Activated B cell treated with CpG ODN at 0.5 μM for 24 hours (primary cell): Measurements from ENCODE around the gene NAALADL2. TPM values are rescaled to one million over a fixed set of nuclear protein-coding genes. Genes with fewer than 3 reads are reported as not detected.
"Not testable (repeated sequence)": the region's sequence is repeated elsewhere in the genome, so short reads cannot be mapped to it uniquely, and the experiment has no call there.

Experiments
- ATAC-seq: fragments of 200-7000 bp; cut with Tn5 transposase; one replicate; pipeline ENCODE4 v1.10.0; 2021; ENCODE audit warnings: low read depth, mild to moderate bottlenecking, moderate library complexity
- CTCF ChIA-PET: fragments of 350-600 bp; sonication (Branson Sonifier 250); formaldehyde crosslinking; loops from one replicate; lab custom pipeline; 2021; ENCODE audit warnings: antibody characterized with exemption; lab: Charles Lee
- POLR2A ChIA-PET: fragments of 350-600 bp; sonication (Branson Sonifier 250); formaldehyde crosslinking; loops from one replicate; lab custom pipeline; 2021; ENCODE audit warnings: antibody characterized with exemption; lab: Charles Lee
- DNase-seq: peaks from one replicate; pipeline ENCODE4 v3.0.0; 2022
- H3K27ac Mint-ChIP-seq: one replicate; pipeline ENCODE4 v1.8.0; 2020; ENCODE audit warnings: mixed read lengths
- H3K27me3 Mint-ChIP-seq: one replicate; pipeline ENCODE4 v1.8.0; 2021; ENCODE audit warnings: mixed read lengths
- H3K36me3 Mint-ChIP-seq: one replicate; pipeline ENCODE4 v1.8.0; 2021; ENCODE audit warnings: low read depth, mixed read lengths
- H3K4me1 Mint-ChIP-seq: one replicate; pipeline ENCODE4 v1.8.0; 2021; ENCODE audit warnings: mixed read lengths
- H3K4me3 Mint-ChIP-seq: one replicate; pipeline ENCODE4 v1.8.0; 2020; ENCODE audit warnings: mild to moderate bottlenecking, mixed read lengths
- H3K9me3 Mint-ChIP-seq: one replicate; pipeline ENCODE4 v1.8.0; 2020; ENCODE audit warnings: mixed read lengths
- intact Hi-C: fragments of 100-400 bp; cut with micrococcal nuclease; formaldehyde crosslinking; loops from one replicate; pipeline ENCODE4 v1.15.1; 2024
- total RNA-seq: library from RNA; stranded (reverse); gene quantifications from 2 replicates; pipeline ENCODE4 v1.2.3, GENCODE V29; 2022
- TF ChIP-seq, protein P1 (sequence below): fragments of 200-600 bp; IDR thresholded peaks from one replicate; pipeline ENCODE4 v1.8.0; 2022; ENCODE audit warnings: antibody characterized with exemption, mild to moderate bottlenecking

The NAALADL2 gene
- total RNA-seq, 1 donor from 2014 or later = not detected

DNA sequence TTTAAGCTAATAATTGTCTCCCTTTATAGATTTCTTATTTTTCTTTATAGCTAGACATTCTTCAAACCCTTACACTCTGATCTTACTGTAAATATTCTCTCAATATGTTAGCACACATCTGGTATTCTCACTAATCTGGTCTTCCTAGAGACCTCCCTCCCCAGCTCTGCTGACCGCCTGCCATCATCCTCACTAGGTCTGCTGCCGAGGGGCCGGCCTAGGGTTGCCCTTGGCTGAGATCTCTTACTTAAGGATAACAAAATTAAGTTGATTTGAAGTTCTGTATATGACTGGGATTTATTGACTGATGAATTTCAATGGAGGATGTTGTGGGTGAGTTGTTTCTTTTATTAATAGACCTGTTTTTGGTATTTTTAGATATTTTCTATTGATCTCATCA lies 586.6 kb downstream of the NAALADL2 start:
- Mint-ChIP-seq H3K9me3 (no peaks in the 10 kb centered on the region), H3K4me3 (no peak overlapping the region), H3K4me1 (no peaks in the 10 kb centered on the region), H3K36me3 (no peaks in the 10 kb centered on the region), H3K27me3 (no peaks in the 10 kb centered on the region), H3K27ac (no peak overlapping the region)
- intact Hi-C loops = no loop called here
- ATAC-seq = no peak
- DNase-seq = no peak
- CTCF ChIA-PET = no interaction called here
- TF ChIP-seq, protein P1, sequence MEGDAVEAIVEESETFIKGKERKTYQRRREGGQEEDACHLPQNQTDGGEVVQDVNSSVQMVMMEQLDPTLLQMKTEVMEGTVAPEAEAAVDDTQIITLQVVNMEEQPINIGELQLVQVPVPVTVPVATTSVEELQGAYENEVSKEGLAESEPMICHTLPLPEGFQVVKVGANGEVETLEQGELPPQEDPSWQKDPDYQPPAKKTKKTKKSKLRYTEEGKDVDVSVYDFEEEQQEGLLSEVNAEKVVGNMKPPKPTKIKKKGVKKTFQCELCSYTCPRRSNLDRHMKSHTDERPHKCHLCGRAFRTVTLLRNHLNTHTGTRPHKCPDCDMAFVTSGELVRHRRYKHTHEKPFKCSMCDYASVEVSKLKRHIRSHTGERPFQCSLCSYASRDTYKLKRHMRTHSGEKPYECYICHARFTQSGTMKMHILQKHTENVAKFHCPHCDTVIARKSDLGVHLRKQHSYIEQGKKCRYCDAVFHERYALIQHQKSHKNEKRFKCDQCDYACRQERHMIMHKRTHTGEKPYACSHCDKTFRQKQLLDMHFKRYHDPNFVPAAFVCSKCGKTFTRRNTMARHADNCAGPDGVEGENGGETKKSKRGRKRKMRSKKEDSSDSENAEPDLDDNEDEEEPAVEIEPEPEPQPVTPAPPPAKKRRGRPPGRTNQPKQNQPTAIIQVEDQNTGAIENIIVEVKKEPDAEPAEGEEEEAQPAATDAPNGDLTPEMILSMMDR = no peak
- POLR2A ChIA-PET = no interaction called here

DNA sequence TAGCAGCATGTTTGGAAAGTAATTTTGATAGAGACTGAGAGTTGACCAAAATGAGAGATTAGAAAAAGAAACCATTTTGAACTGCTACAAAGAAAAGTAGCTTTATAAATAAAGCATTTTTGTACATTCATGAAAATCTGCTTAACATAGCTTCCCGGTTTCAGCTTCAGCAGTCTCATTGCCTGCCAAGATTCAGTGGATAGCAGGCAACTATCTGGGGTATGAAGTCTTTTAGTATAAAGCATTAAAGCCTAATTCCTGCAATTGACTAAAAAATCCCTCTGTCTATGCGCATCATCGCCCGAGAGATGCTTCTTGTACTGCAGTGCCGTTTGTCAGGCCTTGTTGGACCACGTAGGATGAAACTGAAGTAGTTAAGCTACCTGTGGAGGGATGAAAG lies 588.4 kb downstream of the NAALADL2 start:
- DNase-seq (no peak), ATAC-seq (no peak)
- Mint-ChIP-seq H3K4me3 (no peak overlapping the region), H3K27ac (no peak overlapping the region), H3K36me3 (no peaks in the 10 kb centered on the region), H3K4me1 (no peaks in the 10 kb centered on the region), H3K27me3 (no peaks in the 10 kb centered on the region), H3K9me3 (no peaks in the 10 kb centered on the region)
- CTCF ChIA-PET = no interaction called here
- intact Hi-C loops = no loop called here
- POLR2A ChIA-PET = no interaction called here
- TF ChIP-seq, protein P1 = no peak

DNA sequence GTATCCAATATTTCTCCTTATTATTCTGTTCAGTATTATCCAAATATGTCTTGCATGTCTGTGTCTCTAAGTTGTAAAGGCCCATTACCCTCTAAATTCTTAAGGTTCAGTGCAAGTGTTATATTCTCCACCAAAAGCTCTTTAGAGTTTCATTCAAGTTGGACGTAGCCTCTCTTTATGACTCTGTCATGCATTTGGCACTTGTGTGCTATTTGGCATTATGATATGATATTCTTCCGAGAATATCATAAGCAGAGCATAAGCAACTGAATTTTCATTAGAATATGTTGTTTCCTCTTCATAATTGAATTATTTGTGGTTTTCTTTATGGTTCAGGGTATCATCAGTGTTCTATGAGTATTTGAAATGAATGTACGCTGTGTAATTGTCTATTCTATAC lies 594.2 kb downstream of the NAALADL2 start:
- no peak for DNase-seq
- POLR2A ChIA-PET = no interaction called here
- H3K27ac Mint-ChIP-seq = no peak overlapping the region
- H3K27me3 Mint-ChIP-seq = no peaks in the 10 kb centered on the region
- CTCF ChIA-PET = no interaction called here
- H3K36me3 Mint-ChIP-seq = no peaks in the 10 kb centered on the region
- no peak overlapping the region for H3K4me3 Mint-ChIP-seq
- intact Hi-C loops = no loop called here
- TF ChIP-seq, protein P1 = no peak
- H3K9me3 Mint-ChIP-seq = peaks cover 3% of the 10 kb centered on the region
- no peaks in the 10 kb centered on the region for H3K4me1 Mint-ChIP-seq
- ATAC-seq = no peak

DNA sequence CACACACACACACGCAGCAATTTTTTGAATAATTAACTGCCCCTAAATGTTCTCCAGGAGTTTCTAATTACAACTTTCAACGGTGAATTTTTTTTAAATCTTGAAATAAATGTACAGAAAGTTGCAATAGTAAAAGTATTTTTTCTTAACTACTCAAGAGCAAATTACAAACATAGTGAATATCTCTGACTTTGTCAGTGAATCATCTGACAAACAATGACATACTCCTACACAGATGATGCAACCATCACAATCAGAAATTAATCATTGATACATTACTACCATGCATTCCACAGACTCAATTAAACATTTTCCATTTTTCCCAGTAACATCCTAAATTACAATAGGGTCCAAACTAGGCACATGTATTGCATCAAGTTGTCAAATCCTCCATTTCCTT lies 597.3 kb downstream of the NAALADL2 start:
- Mint-ChIP-seq H3K4me1 (no peaks in the 10 kb centered on the region), H3K4me3 (no peak overlapping the region), H3K36me3 (no peaks in the 10 kb centered on the region), H3K9me3 (peaks cover 5% of the 10 kb centered on the region), H3K27me3 (no peaks in the 10 kb centered on the region), H3K27ac (no peak overlapping the region)
- ATAC-seq (no peak), DNase-seq (no peak)
- intact Hi-C loops = no loop called here
- POLR2A ChIA-PET = no interaction called here
- CTCF ChIA-PET = no interaction called here
- TF ChIP-seq, protein P1 = no peak

GRCh38 chr3:175457301-175457700 lies 598.2 kb downstream of the NAALADL2 start:
- H3K9me3 Mint-ChIP-seq = peaks cover 8% of the 10 kb centered on the region
- no peaks in the 10 kb centered on the region for H3K27me3 Mint-ChIP-seq
- no peaks in the 10 kb centered on the region for H3K4me1 Mint-ChIP-seq
- POLR2A ChIA-PET = no interaction called here
- no peak overlapping the region for H3K4me3 Mint-ChIP-seq
- no peak for DNase-seq
- ATAC-seq = no peak
- CTCF ChIA-PET = no interaction called here
- intact Hi-C loops = no loop called here
- H3K27ac Mint-ChIP-seq = no peak overlapping the region
- TF ChIP-seq, protein P1 = no peak
- no peaks in the 10 kb centered on the region for H3K36me3 Mint-ChIP-seq

DNA sequence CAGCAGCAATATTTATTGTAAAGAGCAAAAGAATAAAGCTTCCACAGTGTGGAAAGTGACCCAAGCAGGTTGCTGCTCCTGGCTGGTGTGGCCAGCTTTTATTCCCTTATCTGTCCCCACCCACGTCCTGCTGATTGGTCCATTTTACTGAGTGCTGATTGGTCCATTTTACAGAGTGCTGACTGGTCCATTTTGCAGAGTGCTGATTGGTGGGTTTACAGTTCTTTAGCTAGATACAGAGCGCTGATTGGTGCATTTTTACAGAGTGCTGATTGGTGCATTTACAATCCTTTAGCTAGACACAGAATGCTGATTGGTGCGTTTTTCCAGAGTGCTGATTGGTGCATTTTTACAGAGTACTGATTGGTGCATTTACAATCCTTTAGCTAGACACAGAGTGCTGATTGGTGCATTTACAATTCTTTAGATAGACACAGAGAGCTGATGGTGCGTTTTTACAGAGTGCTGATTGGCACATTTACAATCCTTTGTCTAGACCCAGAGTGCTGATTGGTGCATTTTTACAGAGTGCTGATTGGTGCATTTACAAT lies 601.8 kb downstream of the NAALADL2 start:
- POLR2A ChIA-PET, H3K27me3 Mint-ChIP-seq, ATAC-seq, H3K27ac Mint-ChIP-seq, H3K4me1 Mint-ChIP-seq, intact Hi-C loops, H3K4me3 Mint-ChIP-seq, CTCF ChIA-PET, H3K36me3 Mint-ChIP-seq, DNase-seq, H3K9me3 Mint-ChIP-seq: not testable (repeated sequence)
